Keratinocyte (primary cell): Measurements from ENCODE around the gene IDS.

Source experiments
- CTCF ChIP-seq, 3 experiments: IDR thresholded peaks in 1 of 3; conservative IDR thresholded peaks in 1 of 3; optimal IDR thresholded peaks in 1 of 3; 2 replicates in 2 of 3; 3 replicates in 1 of 3; pipeline versions ENCODE3 to v1.5.1; 2011; ENCODE audit warnings: low read length in 3 of 3, mild to moderate bottlenecking in 3 of 3, moderate library complexity in 2 of 3, control low read depth in 1 of 3, inconsistent platforms in 1 of 3; ENCODE audit not compliant: insufficient read depth in 2 of 3; ENCODE audit errors: extremely low read depth in 1 of 3
- EZH2 ChIP-seq: IDR thresholded peaks from one replicate; pipeline ENCODE4 v1.6.1; 2012; ENCODE audit warnings: inconsistent platforms, mild to moderate bottlenecking, low read length, moderate library complexity

GRCh38 chrX:149453030-149453429, 52.1 kb downstream of the IDS start:
- TF ChIP-seq CTCF (optimal IDR thresholded peaks at IDR 0.05 in 1 of 3, IDR thresholded peaks at IDR 0.05 in 1 of 3, conservative IDR thresholded peaks at IDR 0.05 in 1 of 3; ENCODE audit: extremely low read depth in 1 of 3, insufficient read depth in 2 of 3, low read length in 3 of 3) (no peak), EZH2 (no peak)
